ENCODE results near the gene DDX59. TPM values are rescaled to one million over a fixed set of nuclear protein-coding genes. Genes with fewer than 3 reads are reported as not detected.

DDX59 gene
- total RNA-seq, 4 donors from 2014 or later = 15.1 to 30.4 (median 18.5) TPM

- no peak for DNase-seq (ENCODE audit: low spot score)
- ATAC-seq (ENCODE audit: low FRiP score) = no peak
- no peak for TF ChIP-seq CTCF (IDR thresholded peaks at IDR 0.05)
Measured at GRCh38 chr1:200644021-200644420, 25.7 kb downstream of the DDX59 start.

GRCh38 chr1:200642481-200642880 lies 27.2 kb downstream of the DDX59 start:
- ATAC-seq (ENCODE audit: low FRiP score) (no peak), DNase-seq (ENCODE audit: low spot score) (no peak)
- TF ChIP-seq CTCF (IDR thresholded peaks at IDR 0.05) = no peak

DNA sequence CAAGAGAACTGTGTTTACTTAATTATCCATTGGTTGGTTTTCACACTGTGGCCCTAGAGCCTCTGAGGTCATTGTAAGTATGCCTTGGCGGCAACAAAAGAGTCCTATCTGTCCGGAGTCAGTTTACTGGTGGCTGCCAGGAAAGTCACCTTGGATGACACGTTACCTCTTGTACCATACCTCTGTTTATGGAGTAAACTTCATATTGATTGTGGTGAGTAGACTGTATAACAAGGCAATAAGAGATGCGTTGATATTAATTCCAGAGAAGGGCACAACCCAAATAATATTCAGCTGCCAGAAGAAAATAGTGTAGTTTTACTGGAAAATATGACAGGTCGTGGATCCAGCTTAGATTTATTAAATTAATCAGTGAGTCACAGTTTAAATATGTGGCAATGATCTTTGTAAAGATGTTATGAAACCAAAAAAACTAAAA lies 28.7 kb downstream of the DDX59 start:
- no peak for TF ChIP-seq CTCF (IDR thresholded peaks at IDR 0.05)
- DNase-seq (ENCODE audit: low spot score) = no peak
- ATAC-seq (ENCODE audit: low FRiP score) = peak; percentile 57

DNA sequence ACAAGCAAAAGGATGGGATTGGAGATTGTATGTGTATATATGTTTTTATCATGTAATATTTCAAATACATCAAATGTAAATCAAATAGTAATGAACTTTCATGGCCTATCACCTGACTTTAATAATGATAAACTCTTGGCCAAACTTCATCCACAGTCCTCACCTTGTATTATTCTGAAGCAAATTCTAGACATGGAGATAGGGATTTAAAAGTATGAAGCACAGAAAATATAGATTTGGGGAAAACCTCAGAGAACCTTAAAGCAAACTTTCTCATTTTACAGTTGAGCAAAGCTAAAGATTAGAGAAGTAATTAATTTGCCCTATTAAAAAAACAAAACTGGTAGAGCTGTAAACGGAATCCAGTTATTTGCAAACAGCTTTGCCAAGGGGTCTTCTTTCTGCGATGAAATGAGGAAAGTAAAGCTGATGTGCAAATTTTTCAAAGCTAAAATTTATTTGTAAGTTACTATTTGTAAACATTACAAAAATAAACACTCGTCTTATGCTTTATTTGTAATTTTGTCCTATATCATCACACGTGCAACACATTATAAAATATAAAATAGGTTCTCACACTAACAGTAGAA lies 29.2 kb downstream of the DDX59 start:
- TF ChIP-seq CTCF (IDR thresholded peaks at IDR 0.05) = no peak
- ATAC-seq (ENCODE audit: low FRiP score) (no peak), DNase-seq (ENCODE audit: low spot score) (no peak)

DNA sequence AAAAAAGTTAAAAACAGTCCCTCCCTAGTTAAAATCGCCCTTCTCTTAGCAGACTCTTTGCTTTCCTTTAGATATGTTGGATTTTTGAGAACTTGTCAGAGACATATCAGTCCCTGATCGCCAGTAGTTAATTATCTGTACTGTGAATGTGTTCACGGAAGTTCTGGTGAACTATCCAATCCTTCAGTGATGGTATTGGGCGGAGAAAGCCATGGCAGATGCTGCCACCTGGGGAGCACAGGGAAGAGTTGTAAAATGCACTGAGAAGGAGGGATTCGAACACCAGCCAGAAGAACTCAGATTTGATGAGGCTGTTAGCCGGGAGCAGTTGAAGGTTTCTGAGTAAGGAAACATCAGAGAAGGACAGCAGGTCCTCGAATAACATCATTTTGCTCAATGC lies 31.6 kb downstream of the DDX59 start:
- TF ChIP-seq CTCF (IDR thresholded peaks at IDR 0.05) = no peak
- DNase-seq (ENCODE audit: low spot score) = no peak

GRCh38 chr1:200636681-200637080 lies 33.0 kb downstream of the DDX59 start:
- no peak for ATAC-seq (ENCODE audit: low FRiP score)
- DNase-seq (ENCODE audit: low spot score) = no peak
- TF ChIP-seq CTCF (IDR thresholded peaks at IDR 0.05) = no peak

More for the DNA sequence above, 31.6 kb downstream of the DDX59 start:
- ATAC-seq (ENCODE audit: low FRiP score) = no peak

Measured in omental fat pad (tissue), 4 donors.